ENCODE data around the gene C14orf93. TPM values are rescaled to one million over a fixed set of nuclear protein-coding genes. Genes with fewer than 3 reads are reported as not detected.

C14orf93 gene, protein sequence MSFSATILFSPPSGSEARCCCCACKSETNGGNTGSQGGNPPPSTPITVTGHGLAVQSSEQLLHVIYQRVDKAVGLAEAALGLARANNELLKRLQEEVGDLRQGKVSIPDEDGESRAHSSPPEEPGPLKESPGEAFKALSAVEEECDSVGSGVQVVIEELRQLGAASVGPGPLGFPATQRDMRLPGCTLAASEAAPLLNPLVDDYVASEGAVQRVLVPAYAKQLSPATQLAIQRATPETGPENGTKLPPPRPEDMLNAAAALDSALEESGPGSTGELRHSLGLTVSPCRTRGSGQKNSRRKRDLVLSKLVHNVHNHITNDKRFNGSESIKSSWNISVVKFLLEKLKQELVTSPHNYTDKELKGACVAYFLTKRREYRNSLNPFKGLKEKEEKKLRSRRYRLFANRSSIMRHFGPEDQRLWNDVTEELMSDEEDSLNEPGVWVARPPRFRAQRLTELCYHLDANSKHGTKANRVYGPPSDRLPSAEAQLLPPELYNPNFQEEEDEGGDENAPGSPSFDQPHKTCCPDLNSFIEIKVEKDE
- 1 to 10 TPM; 1.7 to 4.0 (median 3.2) TPM for total RNA-seq
- long read RNA-seq = 0 reads

- no peaks in the 10 kb centered on the region for H3K9me3 ChIP-seq
- TF ChIP-seq, protein P1, sequence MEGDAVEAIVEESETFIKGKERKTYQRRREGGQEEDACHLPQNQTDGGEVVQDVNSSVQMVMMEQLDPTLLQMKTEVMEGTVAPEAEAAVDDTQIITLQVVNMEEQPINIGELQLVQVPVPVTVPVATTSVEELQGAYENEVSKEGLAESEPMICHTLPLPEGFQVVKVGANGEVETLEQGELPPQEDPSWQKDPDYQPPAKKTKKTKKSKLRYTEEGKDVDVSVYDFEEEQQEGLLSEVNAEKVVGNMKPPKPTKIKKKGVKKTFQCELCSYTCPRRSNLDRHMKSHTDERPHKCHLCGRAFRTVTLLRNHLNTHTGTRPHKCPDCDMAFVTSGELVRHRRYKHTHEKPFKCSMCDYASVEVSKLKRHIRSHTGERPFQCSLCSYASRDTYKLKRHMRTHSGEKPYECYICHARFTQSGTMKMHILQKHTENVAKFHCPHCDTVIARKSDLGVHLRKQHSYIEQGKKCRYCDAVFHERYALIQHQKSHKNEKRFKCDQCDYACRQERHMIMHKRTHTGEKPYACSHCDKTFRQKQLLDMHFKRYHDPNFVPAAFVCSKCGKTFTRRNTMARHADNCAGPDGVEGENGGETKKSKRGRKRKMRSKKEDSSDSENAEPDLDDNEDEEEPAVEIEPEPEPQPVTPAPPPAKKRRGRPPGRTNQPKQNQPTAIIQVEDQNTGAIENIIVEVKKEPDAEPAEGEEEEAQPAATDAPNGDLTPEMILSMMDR (IDR thresholded peaks at IDR 0.05) = no peak
- TF ChIP-seq POLR2A (IDR thresholded peaks at IDR 0.05) = peak; percentile 39
- H3K36me3 ChIP-seq = no peaks in the 10 kb centered on the region
- intact Hi-C loops (cut with DNase I) = no loop called here
- no peaks in the 10 kb centered on the region for H3K27me3 ChIP-seq
- H3K27ac ChIP-seq = peak within 1 kb of the TSS; percentile 67 to 74 (median 68)
- H3K4me1 ChIP-seq = peaks cover 0 to 19% (median 2%) of the 10 kb centered on the region in 4 donors
- ATAC-seq = peak; percentile 53 to 69 (median 65)
- H3K4me3 ChIP-seq = peak within 1 kb of the TSS; percentile 38 to 65 (median 55)
- DNase-seq = peak; percentile 87 to 88 (median 88)
- WGBS (ENCODE audit: insufficient coverage, low coverage, low lambda C conversion rate, missing lambda C conversion rate) = under 1% methylated on average over 14 of the region's 40 CpGs
Observed at GRCh38 chr14:23009939-23010726, at the start of gene C14orf93. C14orf93 (minus strand) TSS chr14:23010143; CDS start chr14:22999023, 11,120 bp downstream.

GRCh38 chr14:23058654-23059504, 48.9 kb upstream of the C14orf93 start:
- H3K27ac ChIP-seq = no peak overlapping the region
- ATAC-seq (no peak), DNase-seq (no peak)
- peaks cover 19 to 52% (median 32%) of the 10 kb centered on the region in 4 donors for H3K36me3 ChIP-seq
- whole genome bisulfite sequencing (ENCODE audit: insufficient coverage, low coverage, low lambda C conversion rate, missing lambda C conversion rate) = 89% methylated on average over 16 of the region's 32 CpGs
- no peak overlapping the region for H3K4me3 ChIP-seq
- no peaks in the 10 kb centered on the region for H3K9me3 ChIP-seq
- no peak for TF ChIP-seq POLR2A (IDR thresholded peaks at IDR 0.05)
- TF ChIP-seq, protein P1 (IDR thresholded peaks at IDR 0.05) = no peak
- H3K27me3 ChIP-seq = no peaks in the 10 kb centered on the region
- H3K4me1 ChIP-seq = peaks cover 0 to 6% (median 0%) of the 10 kb centered on the region in 4 donors
- intact Hi-C loops (cut with DNase I) = loop anchor here (5.0 kb wide), 1 partner anchor 72 kb away; no protein-coding TSS in a partner anchor

- 3% methylated on average over 5 of the region's 51 CpGs for WGBS (ENCODE audit: insufficient coverage, low coverage, low lambda C conversion rate, missing lambda C conversion rate)
Observed at GRCh38 chr14:23057757-23058653, 48.1 kb upstream of the C14orf93 start.

More at GRCh38 chr14:23057757-23058653, 48.1 kb upstream of the C14orf93 start:
- peak overlapping the region; percentile 61 to 65 (median 64) for H3K4me3 ChIP-seq
- H3K36me3 ChIP-seq = peaks cover 10 to 44% (median 24%) of the 10 kb centered on the region in 4 donors
- H3K4me1 ChIP-seq = peaks cover 0 to 6% (median 0%) of the 10 kb centered on the region in 4 donors
- no peak for TF ChIP-seq POLR2A (IDR thresholded peaks at IDR 0.05)
- TF ChIP-seq, protein P1 (IDR thresholded peaks at IDR 0.05) = peak; percentile 90 to 96 (median 95)
- H3K27ac ChIP-seq = peak overlapping the region in 2 of 3 donors; percentile 41 to 43
- H3K9me3 ChIP-seq = no peaks in the 10 kb centered on the region
- DNase-seq (peak; percentile 86 to 90 (median 87)), ATAC-seq (peak; percentile 82 to 90 (median 86))
- H3K27me3 ChIP-seq = no peaks in the 10 kb centered on the region
- intact Hi-C loops (cut with DNase I) = loop anchor here (5.0 kb wide), 1 partner anchor 71 kb away; no protein-coding TSS in a partner anchor

Data from right lobe of liver (tissue), 6 donors.